GM23338 (cell line): ENCODE results near the gene S1PR3. TPM values are rescaled to one million over a fixed set of nuclear protein-coding genes. Genes with fewer than 3 reads are reported as not detected.

ENCODE experiments used
- ATAC-seq: fragments of 200-7000 bp; cut with Tn5 transposase; 3 replicates; pipeline ENCODE4 v1.9.1; 2020
- DNase-seq: peaks from one replicate; pipeline ENCODE4 v3.0.0-alpha.2; 2015; ENCODE audit warnings: low spot score
- H2AFZ ChIP-seq: fragments of 200-600 bp; sonication (generic); 2 replicates; pipeline ENCODE4 v1.8.0; 2016; ENCODE audit warnings: antibody characterized with exemption, mild to moderate bottlenecking, moderate library complexity
- H3F3A ChIP-seq: fragments of 200-600 bp; sonication (generic); replicated peaks from 2 replicates; pipeline ENCODE4 v1.8.0; 2017; ENCODE audit warnings: antibody characterized with exemption, mixed run types, low read depth
- H3K27ac ChIP-seq: fragments of 200-600 bp; sonication (generic); 2 replicates; pipeline ENCODE4 v1.6.1; 2016; ENCODE audit warnings: low read depth
- H3K27me3 ChIP-seq: fragments of 200-600 bp; sonication (generic); 2 replicates; pipeline ENCODE4 v1.8.0; 2016; ENCODE audit warnings: mild to moderate bottlenecking, mixed run types, moderate library complexity; ENCODE audit not compliant: insufficient read depth
- H3K36me3 ChIP-seq: fragments of 200-600 bp; sonication (generic); 2 replicates; pipeline ENCODE4 v1.8.0; 2016; ENCODE audit warnings: mild to moderate bottlenecking; ENCODE audit not compliant: insufficient read depth
- H3K4me1 ChIP-seq: fragments of 200-600 bp; sonication (generic); 2 replicates; pipeline ENCODE4 v1.8.0; 2016; ENCODE audit warnings: mild to moderate bottlenecking, moderate library complexity; ENCODE audit not compliant: insufficient read depth
- H3K4me2 ChIP-seq: fragments of 200-600 bp; sonication (generic); 2 replicates; pipeline ENCODE4 v1.7.1; 2017; ENCODE audit warnings: mixed run types
- H3K4me3 ChIP-seq: fragments of 200-600 bp; sonication (generic); 2 replicates; pipeline ENCODE4 v1.6.1; 2016; ENCODE audit warnings: mixed run types
- H3K79me2 ChIP-seq: fragments of 200-600 bp; sonication (generic); replicated peaks from 2 replicates; pipeline ENCODE4 v1.8.0; 2017; ENCODE audit warnings: mild to moderate bottlenecking; ENCODE audit not compliant: insufficient read depth
- H3K9me2 ChIP-seq: fragments of 200-600 bp; sonication (generic); 2 replicates; pipeline ENCODE4 v1.8.0; 2017; ENCODE audit not compliant: insufficient read depth
- H4K20me1 ChIP-seq: fragments of 200-600 bp; sonication (generic); replicated peaks from 2 replicates; pipeline ENCODE4 v1.8.0; 2017; ENCODE audit warnings: mild to moderate bottlenecking; ENCODE audit not compliant: insufficient read depth
- H3K27ac Mint-ChIP-seq: 2 replicates; pipeline ENCODE4 v1.8.0; 2020; ENCODE audit warnings: inconsistent platforms, mild to moderate bottlenecking, moderate library complexity, mixed read lengths
- H3K27me3 Mint-ChIP-seq: 3 replicates; pipeline ENCODE4 v1.8.0; 2022; ENCODE audit warnings: low read depth, mild to moderate bottlenecking, moderate library complexity, mixed read lengths, inconsistent platforms; ENCODE audit not compliant: insufficient read depth, poor library complexity
- H3K36me3 Mint-ChIP-seq: 3 replicates; pipeline ENCODE4 v1.8.0; 2021; ENCODE audit warnings: low read depth, mild to moderate bottlenecking, inconsistent platforms, moderate library complexity, mixed read lengths
- H3K4me1 Mint-ChIP-seq: 3 replicates; pipeline ENCODE4 v1.8.0; 2020; ENCODE audit warnings: mild to moderate bottlenecking, inconsistent platforms, mixed read lengths
- H3K4me3 Mint-ChIP-seq: 3 replicates; pipeline ENCODE4 v1.8.0; 2021; ENCODE audit warnings: moderate library complexity, mild to moderate bottlenecking, inconsistent platforms, mixed read lengths
- H3K9me3 Mint-ChIP-seq: 3 replicates; pipeline ENCODE4 v1.8.0; 2020; ENCODE audit warnings: moderate library complexity, mild to moderate bottlenecking, inconsistent platforms, mixed read lengths
- NANOG ChIP-seq: IDR thresholded peaks from 2 replicates; pipeline ENCODE4 v1.6.1; 2016; ENCODE audit warnings: antibody characterized with exemption, borderline replicate concordance
- STAT1 ChIP-seq: IDR thresholded peaks from one replicate; pipeline ENCODE4 v1.6.1; 2016; ENCODE audit warnings: antibody characterized with exemption; ENCODE audit not compliant: unreplicated experiment
- ZNF114 ChIP-seq: fragments of 250-450 bp; sonication (Bioruptor Pico); IDR thresholded peaks from 2 replicates; pipeline ENCODE4 v1.5.0; 2020; ENCODE audit warnings: mild to moderate bottlenecking, moderate library complexity
- polyA plus RNA-seq: library from polyadenylated mRNA; unstranded; fragments of >200 nt; fragmentation: Nextera tagmentation; extraction: Ambion mirVana; gene quantifications from 2 replicates; pipeline ENCODE4 v1.2.1, GENCODE V29; 2016
- total RNA-seq: library from RNA; depleted of rRNA; stranded (reverse); fragments of >200 nt; shearing (Covaris generic); gene quantifications from 2 replicates; pipeline ENCODE4 v1.2.3, GENCODE V29; 2014
- TF ChIP-seq, protein P1 (sequence below), 2 experiments: fragments of 200-600 bp in 1 of 2; sonication (generic) in 1 of 2; conservative IDR thresholded peaks; 2 replicates each; pipeline versions ENCODE4 v1.5.1 to v1.6.1; 2016 to 2017; ENCODE audit warnings: antibody characterized with exemption in 2 of 2, low read depth in 2 of 2, mild to moderate bottlenecking in 2 of 2, moderate library complexity in 1 of 2

Gene S1PR3
- total and polyA plus RNA-seq, 2 experiments from 2014 or later, result 2.1 to 7.6 TPM

- Mint-ChIP-seq H3K4me1 (peaks cover 34% of the 10 kb centered on the region), H3K27ac (no peak overlapping the region), H3K9me3 (0 out of 3 replicates have a peak, but pooled peaks cover 4% of the 10 kb centered on the region), H3K4me3 (peak overlapping the region; percentile 89), H3K27me3 (peaks cover 9% of the 10 kb centered on the region), H3K36me3 (no peaks in the 10 kb centered on the region)
- H3K4me2 ChIP-seq, result peak overlapping the region; percentile 87
- H3K4me3 ChIP-seq, result peak overlapping the region; percentile 94
- peak; percentile 84 for ATAC-seq
- H3K27me3 ChIP-seq, result peaks cover 13% of the 10 kb centered on the region
- TF ChIP-seq ZNF114 (CRISPR knock-in tag), result no peak
- TF ChIP-seq, protein P1, sequence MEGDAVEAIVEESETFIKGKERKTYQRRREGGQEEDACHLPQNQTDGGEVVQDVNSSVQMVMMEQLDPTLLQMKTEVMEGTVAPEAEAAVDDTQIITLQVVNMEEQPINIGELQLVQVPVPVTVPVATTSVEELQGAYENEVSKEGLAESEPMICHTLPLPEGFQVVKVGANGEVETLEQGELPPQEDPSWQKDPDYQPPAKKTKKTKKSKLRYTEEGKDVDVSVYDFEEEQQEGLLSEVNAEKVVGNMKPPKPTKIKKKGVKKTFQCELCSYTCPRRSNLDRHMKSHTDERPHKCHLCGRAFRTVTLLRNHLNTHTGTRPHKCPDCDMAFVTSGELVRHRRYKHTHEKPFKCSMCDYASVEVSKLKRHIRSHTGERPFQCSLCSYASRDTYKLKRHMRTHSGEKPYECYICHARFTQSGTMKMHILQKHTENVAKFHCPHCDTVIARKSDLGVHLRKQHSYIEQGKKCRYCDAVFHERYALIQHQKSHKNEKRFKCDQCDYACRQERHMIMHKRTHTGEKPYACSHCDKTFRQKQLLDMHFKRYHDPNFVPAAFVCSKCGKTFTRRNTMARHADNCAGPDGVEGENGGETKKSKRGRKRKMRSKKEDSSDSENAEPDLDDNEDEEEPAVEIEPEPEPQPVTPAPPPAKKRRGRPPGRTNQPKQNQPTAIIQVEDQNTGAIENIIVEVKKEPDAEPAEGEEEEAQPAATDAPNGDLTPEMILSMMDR (conservative IDR thresholded peaks at IDR 0.05; ENCODE audit: low read depth in 2 of 2), result peak; percentile 41 to 63; a peak in 2 of 4 replicates
- peaks cover 17% of the 10 kb centered on the region for H3K79me2 ChIP-seq
- peak overlapping the region; percentile 84 for H2AFZ ChIP-seq
- DNase-seq, result peak; percentile 77
- no peaks in the 10 kb centered on the region for H3K9me2 ChIP-seq
- 0 out of 2 replicates have a peak, but pooled peaks cover 7% of the 10 kb centered on the region for H3F3A ChIP-seq
- 0 out of 2 replicates have a peak overlapping the region, but pooled peaks have one; percentile 78 for H3K27ac ChIP-seq
- peaks cover 4% of the 10 kb centered on the region; the same call in 1 of the 2 replicates for H4K20me1 ChIP-seq
- H3K36me3 ChIP-seq, result no peaks in the 10 kb centered on the region; the same call in 1 of the 2 replicates
- H3K4me1 ChIP-seq, result peaks cover 32% of the 10 kb centered on the region
Measured at GRCh38 chr9:88990729-88991065, 571 bp upstream of the S1PR3 start.

- Histone ChIP-seq H3K36me3 (no peaks in the 10 kb centered on the region; the same call in none of the 2 replicates), H2AFZ (no peak overlapping the region), H3K4me1 (peaks cover 32% of the 10 kb centered on the region), H3F3A (0 out of 2 replicates have a peak, but pooled peaks cover 7% of the 10 kb centered on the region), H3K9me2 (no peaks in the 10 kb centered on the region), H3K4me3 (peak overlapping the region; percentile 94), H4K20me1 (peaks cover 4% of the 10 kb centered on the region; the same call in 1 of the 2 replicates), H3K27ac (no peak overlapping the region), H3K79me2 (peaks cover 17% of the 10 kb centered on the region), H3K27me3 (peaks cover 13% of the 10 kb centered on the region), H3K4me2 (peak overlapping the region; percentile 99)
- DNase-seq (no peak), ATAC-seq (no peak)
- H3K4me3 Mint-ChIP-seq, result peak overlapping the region; percentile 89
- no peaks in the 10 kb centered on the region for H3K36me3 Mint-ChIP-seq
- H3K27ac Mint-ChIP-seq, result no peak overlapping the region
- peaks cover 8% of the 10 kb centered on the region for H3K27me3 Mint-ChIP-seq
- no peak for TF ChIP-seq STAT1
- H3K9me3 Mint-ChIP-seq, result 0 out of 3 replicates have a peak, but pooled peaks cover under 1% of the 10 kb centered on the region
- H3K4me1 Mint-ChIP-seq, result peaks cover 34% of the 10 kb centered on the region
Measured at GRCh38 chr9:88992556-88992955, 1.3 kb downstream of the S1PR3 start.

DNA sequence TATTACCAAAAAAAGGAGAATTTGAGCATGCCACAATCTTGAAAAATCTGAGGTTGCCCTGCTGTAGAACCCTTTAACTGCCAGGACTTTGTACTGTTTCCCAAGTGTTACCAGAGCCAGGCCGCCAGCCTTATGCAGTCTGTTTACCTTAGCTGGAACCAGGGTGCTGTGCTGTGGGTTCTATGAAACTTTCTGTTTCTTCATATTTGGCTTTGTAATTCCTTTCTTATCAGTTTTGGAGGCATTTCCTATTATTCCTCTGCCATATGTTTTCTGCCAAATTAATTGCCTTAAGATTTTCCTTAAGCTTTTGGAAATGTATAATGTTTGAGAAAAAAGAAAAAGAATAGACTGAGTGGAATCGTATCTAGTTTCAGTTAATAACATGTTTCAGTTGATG is 2.1 kb downstream of the S1PR3 start:
- DNase-seq (no peak), ATAC-seq (no peak)
- no peaks in the 10 kb centered on the region for H3K9me2 ChIP-seq
- H3K27ac ChIP-seq, result no peak overlapping the region
- H3K4me3 ChIP-seq, result no peak overlapping the region
- TF ChIP-seq STAT1 (no peak), NANOG (no peak)
- H3F3A ChIP-seq, result 0 out of 2 replicates have a peak, but pooled peaks cover 7% of the 10 kb centered on the region
- H3K27me3 ChIP-seq, result peaks cover 13% of the 10 kb centered on the region
- Mint-ChIP-seq H3K27me3 (peaks cover 8% of the 10 kb centered on the region), H3K36me3 (no peaks in the 10 kb centered on the region), H3K27ac (no peak overlapping the region), H3K9me3 (no peaks in the 10 kb centered on the region), H3K4me3 (no peak overlapping the region), H3K4me1 (peaks cover 32% of the 10 kb centered on the region)
- H3K4me2 ChIP-seq, result no peak overlapping the region
- H4K20me1 ChIP-seq, result peaks cover 4% of the 10 kb centered on the region; the same call in 1 of the 2 replicates
- H3K79me2 ChIP-seq, result peaks cover 17% of the 10 kb centered on the region
- H2AFZ ChIP-seq, result no peak overlapping the region
- H3K4me1 ChIP-seq, result peaks cover 32% of the 10 kb centered on the region
- H3K36me3 ChIP-seq, result no peaks in the 10 kb centered on the region; the same call in none of the 2 replicates
